ENCODE measurements around the gene PAFAH1B1.

PAFAH1B1 gene

GRCh38 chr17:2712300-2713043, 119.0 kb downstream of the PAFAH1B1 start:
- H3K9me3 ChIP-seq (ENCODE audit: control insufficient read depth, low read length), result no peaks in the 10 kb centered on the region
- H3K27ac ChIP-seq, result peak overlapping the region; percentile 90
- peak overlapping the region; percentile 100 for H2AFZ ChIP-seq
- H3K79me2 ChIP-seq, result peaks cover 34% of the 10 kb centered on the region
- no peaks in the 10 kb centered on the region for H3K27me3 ChIP-seq (ENCODE audit: control insufficient read depth, insufficient read depth, low read length)
- H3K4me3 ChIP-seq (ENCODE audit: low read depth, low read length), result peak overlapping the region; percentile 82
- peaks cover 31% of the 10 kb centered on the region for H3K4me1 ChIP-seq
- peak overlapping the region; percentile 64 for H3K9ac ChIP-seq
- no peaks in the 10 kb centered on the region for H3K36me3 ChIP-seq (ENCODE audit: control insufficient read depth, insufficient read depth, low read length)
- TF ChIP-seq CTCF (IDR thresholded peaks at IDR 0.05), result no peak
- H3K4me2 ChIP-seq (ENCODE audit: low read length), result peak overlapping the region; percentile 80

- no peak overlapping the region for H3K9ac ChIP-seq
- no peak overlapping the region for H3K4me2 ChIP-seq (ENCODE audit: low read length)
- H3K27me3 ChIP-seq (ENCODE audit: control insufficient read depth, insufficient read depth, low read length), result no peaks in the 10 kb centered on the region
- no peak overlapping the region for H3K4me3 ChIP-seq (ENCODE audit: low read depth, low read length)
- peaks cover 27% of the 10 kb centered on the region for H3K79me2 ChIP-seq
- peaks cover 19% of the 10 kb centered on the region for H3K4me1 ChIP-seq
- H3K36me3 ChIP-seq (ENCODE audit: control insufficient read depth, insufficient read depth, low read length), result no peaks in the 10 kb centered on the region
- H3K9me3 ChIP-seq (ENCODE audit: control insufficient read depth, low read length), result no peaks in the 10 kb centered on the region
- H3K27ac ChIP-seq, result no peak overlapping the region
- no peak overlapping the region for H2AFZ ChIP-seq
- no peak for TF ChIP-seq CTCF (IDR thresholded peaks at IDR 0.05)
Observed at GRCh38 chr17:2713881-2714280, 120.4 kb downstream of the PAFAH1B1 start.

GRCh38 chr17:2716649-2717048, 123.2 kb downstream of the PAFAH1B1 start:
- TF ChIP-seq CTCF (IDR thresholded peaks at IDR 0.05), result no peak
- Histone ChIP-seq H3K27ac (no peak overlapping the region), H3K79me2 (peaks cover 5% of the 10 kb centered on the region), H3K4me2 (ENCODE audit: low read length) (no peak overlapping the region), H2AFZ (no peak overlapping the region), H3K36me3 (ENCODE audit: control insufficient read depth, insufficient read depth, low read length) (no peaks in the 10 kb centered on the region), H3K4me3 (ENCODE audit: low read depth, low read length) (no peak overlapping the region), H3K9me3 (ENCODE audit: control insufficient read depth, low read length) (no peaks in the 10 kb centered on the region), H3K27me3 (ENCODE audit: control insufficient read depth, insufficient read depth, low read length) (no peaks in the 10 kb centered on the region), H3K9ac (no peak overlapping the region), H3K4me1 (peaks cover 9% of the 10 kb centered on the region)

- Histone ChIP-seq H3K79me2 (no peaks in the 10 kb centered on the region), H3K27ac (no peak overlapping the region), H3K4me2 (ENCODE audit: low read length) (no peak overlapping the region), H3K27me3 (ENCODE audit: control insufficient read depth, insufficient read depth, low read length) (no peaks in the 10 kb centered on the region), H3K9me3 (ENCODE audit: control insufficient read depth, low read length) (no peaks in the 10 kb centered on the region), H3K36me3 (ENCODE audit: control insufficient read depth, insufficient read depth, low read length) (no peaks in the 10 kb centered on the region), H3K4me3 (ENCODE audit: low read depth, low read length) (no peak overlapping the region), H2AFZ (no peak overlapping the region), H3K4me1 (no peaks in the 10 kb centered on the region), H3K9ac (no peak overlapping the region)
- no peak for TF ChIP-seq CTCF (IDR thresholded peaks at IDR 0.05)
Observed at GRCh38 chr17:2718150-2718938, 124.9 kb downstream of the PAFAH1B1 start.

All from parathyroid adenoma (tissue), 2 donors.